Neural cell (in vitro differentiated cells): ENCODE measurements around the gene TTC23. TPM values are rescaled to one million over a fixed set of nuclear protein-coding genes. Genes with fewer than 3 reads are reported as not detected.

Experiments used
- H2AFZ ChIP-seq: fragments of 200-600, 300-800 bp; sonication (generic), shearing (Covaris generic); 2 replicates; pipeline ENCODE4 v1.6.0; 2014; ENCODE audit warnings: low read depth, mild to moderate bottlenecking, antibody characterized with exemption, low read length, moderate library complexity
- H3F3A ChIP-seq: fragments of 200-600 bp; shearing (Covaris generic); 2 replicates; pipeline ENCODE4 v1.6.1; 2016; ENCODE audit warnings: mild to moderate bottlenecking, moderate library complexity, mixed read lengths, antibody characterized with exemption, low read length; ENCODE audit not compliant: insufficient read depth, poor library complexity, severe bottlenecking
- H3K27ac ChIP-seq: fragments of 200-600, 300-800 bp; sonication (generic), shearing (Covaris generic); 2 replicates; pipeline ENCODE4 v1.5.1; 2014; ENCODE audit warnings: mild to moderate bottlenecking, low read length, moderate library complexity
- H3K27me3 ChIP-seq: fragments of 300-800, 200-600 bp; sonication (generic), shearing (Covaris generic); 2 replicates; pipeline ENCODE4 v1.6.0; 2014; ENCODE audit warnings: mild to moderate bottlenecking, low read depth, low read length, moderate library complexity; ENCODE audit not compliant: insufficient read depth
- H3K36me3 ChIP-seq: fragments of 300-800, 200-600 bp; sonication (generic), shearing (Covaris generic); 2 replicates; pipeline ENCODE4 v1.5.1; 2014; ENCODE audit warnings: mild to moderate bottlenecking, antibody characterized with exemption, low read length, moderate library complexity; ENCODE audit not compliant: insufficient read depth
- H3K4me2 ChIP-seq: fragments of 300-800, 200-600 bp; sonication (generic), shearing (Covaris generic); 2 replicates; pipeline ENCODE4 v1.6.0; 2014; ENCODE audit warnings: mild to moderate bottlenecking, low read length
- H3K4me3 ChIP-seq: fragments of 300-800, 200-600 bp; sonication (generic), shearing (Covaris generic); 2 replicates; pipeline ENCODE4 v1.5.1; 2014; ENCODE audit warnings: mild to moderate bottlenecking, low read length, moderate library complexity
- H3K79me2 ChIP-seq: fragments of 200-600 bp; shearing (Covaris generic); replicated peaks from 2 replicates; pipeline ENCODE4 v1.6.0; 2014; ENCODE audit warnings: mild to moderate bottlenecking, low read length, moderate library complexity; ENCODE audit not compliant: insufficient read depth
- H3K9ac ChIP-seq: fragments of 300-800, 200-600 bp; sonication (generic), shearing (Covaris generic); 2 replicates; pipeline ENCODE4 v1.6.1; 2016; ENCODE audit warnings: mild to moderate bottlenecking, low read length, mixed read lengths
- H3K9me2 ChIP-seq: fragments of 200-600 bp; shearing (Covaris generic); 2 replicates; pipeline ENCODE4 v1.6.1; 2016; ENCODE audit warnings: mild to moderate bottlenecking, low read length, mixed read lengths; ENCODE audit not compliant: insufficient read depth
- H3K9me3 ChIP-seq: fragments of 200-600, 300-800 bp; sonication (generic), shearing (Covaris generic); 2 replicates; pipeline ENCODE4 v1.6.1; 2016; ENCODE audit warnings: mild to moderate bottlenecking, mixed run types, low read length, moderate library complexity, mixed read lengths
- H4K20me1 ChIP-seq: fragments of 200-600 bp; shearing (Covaris generic); 2 replicates; pipeline ENCODE4 v1.6.1; 2016; ENCODE audit warnings: mild to moderate bottlenecking, mixed run types; ENCODE audit not compliant: insufficient read depth
- EP300 ChIP-seq: fragments of 450-650 bp; conservative IDR thresholded peaks from 2 replicates; pipeline ENCODE4 v1.6.1; 2014; ENCODE audit warnings: antibody characterized with exemption, mild to moderate bottlenecking, moderate library complexity; ENCODE audit not compliant: poor library complexity, severe bottlenecking
- EZH2 ChIP-seq: fragments of 200-600, 300-800 bp; shearing (Covaris generic), sonication (generic); IDR thresholded peaks from 2 replicates; pipeline ENCODE4 v1.6.1; 2014; ENCODE audit warnings: antibody characterized with exemption, low read length, borderline replicate concordance, mild to moderate bottlenecking; ENCODE audit not compliant: insufficient read depth, poor library complexity, severe bottlenecking
- MXI1 ChIP-seq: fragments of 450-650 bp; conservative IDR thresholded peaks from 2 replicates; pipeline ENCODE4 v1.6.1; 2014; ENCODE audit warnings: antibody characterized with exemption, mild to moderate bottlenecking; ENCODE audit not compliant: poor library complexity, severe bottlenecking
- POLR2AphosphoS5 ChIP-seq: IDR thresholded peaks from 2 replicates; pipeline ENCODE4 v1.6.1; 2012
- RAD21 ChIP-seq: fragments of 450-650 bp; conservative IDR thresholded peaks from 2 replicates; pipeline ENCODE4 v1.6.1; 2014; ENCODE audit warnings: antibody characterized with exemption, mild to moderate bottlenecking, moderate library complexity
- SMC3 ChIP-seq: fragments of 450-650 bp; conservative IDR thresholded peaks from 2 replicates; pipeline ENCODE4 v1.6.1; 2014; ENCODE audit warnings: antibody characterized with exemption, mild to moderate bottlenecking, moderate library complexity; ENCODE audit not compliant: poor library complexity
- TAF1 ChIP-seq: IDR thresholded peaks from 2 replicates; pipeline ENCODE4 v1.6.1; 2012; ENCODE audit warnings: low read depth
- polyA plus RNA-seq: library from polyadenylated mRNA; depleted of rRNA; stranded (reverse); fragments of >200 nt; gene quantifications from 2 replicates; pipeline ENCODE4 v1.2.3, GENCODE V29; 2014
- TF ChIP-seq, protein P1 (sequence below): IDR thresholded peaks from 2 replicates; pipeline ENCODE4 v1.6.1; 2012; ENCODE audit warnings: borderline replicate concordance
- TF ChIP-seq, protein P2 (sequence below): fragments of 450-650 bp; IDR thresholded peaks from 2 replicates; pipeline ENCODE4 v1.5.1; 2014; ENCODE audit warnings: antibody characterized with exemption, mild to moderate bottlenecking, moderate library complexity; ENCODE audit not compliant: poor library complexity, severe bottlenecking

Gene TTC23
- polyA plus RNA-seq, 1 donor from 2014 or later: 6.2 TPM

DNA sequence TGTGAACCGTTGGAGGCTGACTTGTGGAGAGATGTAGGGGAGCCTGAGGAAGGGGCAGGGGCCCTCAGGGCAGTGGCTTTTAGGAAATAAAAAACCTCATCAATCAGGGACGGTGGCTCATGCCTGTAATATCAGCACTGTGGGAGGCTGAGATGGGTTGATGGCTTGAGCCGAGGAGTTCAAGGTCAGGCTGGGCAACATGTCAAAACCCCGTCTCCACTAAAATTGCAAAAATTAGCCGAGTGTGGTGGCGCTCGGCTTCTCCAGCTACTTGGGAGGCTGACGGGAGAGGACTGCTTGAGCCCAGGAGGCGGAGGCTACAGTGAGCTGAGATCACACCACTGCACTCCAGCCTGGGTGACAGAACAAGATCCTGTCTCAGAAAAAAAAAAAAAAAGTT, 7.6 kb downstream of the TTC23 start:
- no peaks in the 10 kb centered on the region for H3F3A ChIP-seq
- TF ChIP-seq, protein P1, sequence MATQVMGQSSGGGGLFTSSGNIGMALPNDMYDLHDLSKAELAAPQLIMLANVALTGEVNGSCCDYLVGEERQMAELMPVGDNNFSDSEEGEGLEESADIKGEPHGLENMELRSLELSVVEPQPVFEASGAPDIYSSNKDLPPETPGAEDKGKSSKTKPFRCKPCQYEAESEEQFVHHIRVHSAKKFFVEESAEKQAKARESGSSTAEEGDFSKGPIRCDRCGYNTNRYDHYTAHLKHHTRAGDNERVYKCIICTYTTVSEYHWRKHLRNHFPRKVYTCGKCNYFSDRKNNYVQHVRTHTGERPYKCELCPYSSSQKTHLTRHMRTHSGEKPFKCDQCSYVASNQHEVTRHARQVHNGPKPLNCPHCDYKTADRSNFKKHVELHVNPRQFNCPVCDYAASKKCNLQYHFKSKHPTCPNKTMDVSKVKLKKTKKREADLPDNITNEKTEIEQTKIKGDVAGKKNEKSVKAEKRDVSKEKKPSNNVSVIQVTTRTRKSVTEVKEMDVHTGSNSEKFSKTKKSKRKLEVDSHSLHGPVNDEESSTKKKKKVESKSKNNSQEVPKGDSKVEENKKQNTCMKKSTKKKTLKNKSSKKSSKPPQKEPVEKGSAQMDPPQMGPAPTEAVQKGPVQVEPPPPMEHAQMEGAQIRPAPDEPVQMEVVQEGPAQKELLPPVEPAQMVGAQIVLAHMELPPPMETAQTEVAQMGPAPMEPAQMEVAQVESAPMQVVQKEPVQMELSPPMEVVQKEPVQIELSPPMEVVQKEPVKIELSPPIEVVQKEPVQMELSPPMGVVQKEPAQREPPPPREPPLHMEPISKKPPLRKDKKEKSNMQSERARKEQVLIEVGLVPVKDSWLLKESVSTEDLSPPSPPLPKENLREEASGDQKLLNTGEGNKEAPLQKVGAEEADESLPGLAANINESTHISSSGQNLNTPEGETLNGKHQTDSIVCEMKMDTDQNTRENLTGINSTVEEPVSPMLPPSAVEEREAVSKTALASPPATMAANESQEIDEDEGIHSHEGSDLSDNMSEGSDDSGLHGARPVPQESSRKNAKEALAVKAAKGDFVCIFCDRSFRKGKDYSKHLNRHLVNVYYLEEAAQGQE: no peak
- TF ChIP-seq MXI1 (no peak), EP300 (no peak), SMC3 (no peak), EZH2 (no peak), TAF1 (no peak), POLR2AphosphoS5 (no peak), RAD21 (no peak)
- TF ChIP-seq, protein P2, sequence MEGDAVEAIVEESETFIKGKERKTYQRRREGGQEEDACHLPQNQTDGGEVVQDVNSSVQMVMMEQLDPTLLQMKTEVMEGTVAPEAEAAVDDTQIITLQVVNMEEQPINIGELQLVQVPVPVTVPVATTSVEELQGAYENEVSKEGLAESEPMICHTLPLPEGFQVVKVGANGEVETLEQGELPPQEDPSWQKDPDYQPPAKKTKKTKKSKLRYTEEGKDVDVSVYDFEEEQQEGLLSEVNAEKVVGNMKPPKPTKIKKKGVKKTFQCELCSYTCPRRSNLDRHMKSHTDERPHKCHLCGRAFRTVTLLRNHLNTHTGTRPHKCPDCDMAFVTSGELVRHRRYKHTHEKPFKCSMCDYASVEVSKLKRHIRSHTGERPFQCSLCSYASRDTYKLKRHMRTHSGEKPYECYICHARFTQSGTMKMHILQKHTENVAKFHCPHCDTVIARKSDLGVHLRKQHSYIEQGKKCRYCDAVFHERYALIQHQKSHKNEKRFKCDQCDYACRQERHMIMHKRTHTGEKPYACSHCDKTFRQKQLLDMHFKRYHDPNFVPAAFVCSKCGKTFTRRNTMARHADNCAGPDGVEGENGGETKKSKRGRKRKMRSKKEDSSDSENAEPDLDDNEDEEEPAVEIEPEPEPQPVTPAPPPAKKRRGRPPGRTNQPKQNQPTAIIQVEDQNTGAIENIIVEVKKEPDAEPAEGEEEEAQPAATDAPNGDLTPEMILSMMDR: no peak
- H3K9me3 ChIP-seq: no peaks in the 10 kb centered on the region
- H3K9me2 ChIP-seq: no peaks in the 10 kb centered on the region
- H2AFZ ChIP-seq: no peak overlapping the region
- no peaks in the 10 kb centered on the region for H3K27me3 ChIP-seq
- no peak overlapping the region for H3K4me3 ChIP-seq
- H3K4me2 ChIP-seq: no peak overlapping the region
- H3K27ac ChIP-seq: no peak overlapping the region
- no peaks in the 10 kb centered on the region for H3K79me2 ChIP-seq
- H3K9ac ChIP-seq: no peak overlapping the region
- H3K36me3 ChIP-seq: no peaks in the 10 kb centered on the region
- H4K20me1 ChIP-seq: no peaks in the 10 kb centered on the region

DNA sequence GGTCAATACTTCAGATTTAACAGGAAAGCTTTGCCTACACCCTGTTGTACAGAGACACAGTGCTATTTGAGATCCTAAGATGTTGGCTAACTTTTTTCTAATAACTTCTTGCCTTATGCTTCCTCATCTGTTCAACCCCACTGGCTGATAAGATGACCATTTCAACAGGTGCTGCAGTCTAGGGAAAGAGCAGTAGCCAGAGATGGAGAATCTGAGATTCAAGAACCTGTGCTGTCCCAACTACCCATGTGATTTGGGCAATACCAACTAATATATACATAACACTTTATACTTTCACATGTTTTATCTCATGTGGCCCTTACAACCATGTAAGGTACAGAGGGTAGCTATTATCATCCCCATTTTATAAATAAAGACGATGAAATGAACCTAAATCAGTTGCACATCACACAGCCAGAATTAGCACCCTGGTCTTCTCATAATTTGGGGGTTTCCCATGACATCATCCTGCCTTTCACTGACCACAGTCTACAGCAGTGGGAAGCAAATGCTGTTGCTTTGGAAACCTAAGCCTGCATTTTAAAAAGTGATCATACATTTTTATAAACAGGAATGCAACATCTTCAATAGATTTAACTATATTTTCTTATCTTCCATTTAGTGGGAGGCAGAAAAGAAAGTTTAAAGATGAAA, 9.7 kb downstream of the TTC23 start:
- Histone ChIP-seq H3K36me3 (no peaks in the 10 kb centered on the region), H4K20me1 (no peaks in the 10 kb centered on the region), H3F3A (no peaks in the 10 kb centered on the region), H3K9me2 (no peaks in the 10 kb centered on the region), H2AFZ (no peak overlapping the region), H3K9ac (no peak overlapping the region), H3K27ac (no peak overlapping the region), H3K4me2 (no peak overlapping the region), H3K27me3 (no peaks in the 10 kb centered on the region), H3K79me2 (no peaks in the 10 kb centered on the region), H3K4me3 (no peak overlapping the region), H3K9me3 (no peaks in the 10 kb centered on the region)
- TF ChIP-seq TAF1 (no peak), MXI1 (no peak), SMC3 (no peak), RAD21 (no peak), POLR2AphosphoS5 (no peak), EP300 (no peak), EZH2 (no peak)
- TF ChIP-seq, protein P2: no peak
- TF ChIP-seq, protein P1: no peak
